ENCODE data around the gene ZNF761. TPM values are rescaled to one million over a fixed set of nuclear protein-coding genes. Genes with fewer than 3 reads are reported as not detected.
A peak's percentile ranks its signal among the peaks of the same experiment; 100 is the strongest.

ZNF761 gene
- total RNA-seq (ENCODE audit: unreplicated experiment), result 21.9 TPM
- long read RNA-seq, partial matches to known transcripts, result 0 of 4 reads
- long read RNA-seq, other reads (novel, unspliced or antisense), result 4 of 4 reads

DNA sequence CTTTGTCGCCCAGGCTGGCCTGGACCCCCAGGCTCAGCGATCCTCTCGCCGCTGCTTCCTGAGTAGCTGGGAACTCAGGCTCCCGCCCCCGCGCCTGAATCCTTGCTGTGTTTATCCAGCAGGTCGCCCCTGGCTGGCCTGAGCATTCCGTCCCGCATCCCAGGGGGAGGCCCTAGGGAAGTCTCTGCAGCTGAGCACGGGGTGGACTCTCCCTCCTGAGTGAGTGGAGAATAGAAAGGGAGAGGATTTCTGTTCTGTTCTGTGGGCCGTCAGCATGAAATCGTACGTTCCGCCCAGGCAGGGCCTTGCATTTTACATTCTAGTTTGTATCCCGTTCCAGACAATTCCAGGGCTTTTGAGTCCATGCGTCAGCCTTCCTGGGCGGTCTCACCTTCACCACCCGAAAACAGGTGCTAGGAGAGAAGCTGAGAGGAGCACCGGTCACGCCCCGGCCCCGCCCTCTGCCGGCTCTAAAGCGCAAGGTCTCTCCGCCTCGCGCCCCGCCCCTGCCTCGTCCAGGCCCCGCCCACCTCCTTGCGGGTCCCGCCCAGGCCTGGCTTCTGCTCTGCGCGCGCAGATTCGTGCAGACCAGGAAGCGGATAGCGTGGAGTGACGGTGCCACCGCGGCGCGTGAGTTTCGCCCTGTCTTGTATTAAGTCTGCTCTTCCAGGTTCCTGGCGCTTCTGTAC is at the start of gene ZNF761:
ZNF761 (plus strand) TSS at position 586 of the 689 bp plus-strand sequence. CDS start 15,285 bp downstream, outside the sequence.
- Mint-ChIP-seq H3K27ac (ENCODE audit: unreplicated experiment) (peak within 1 kb of the TSS; percentile 93), H3K9me3 (ENCODE audit: unreplicated experiment) (no peaks in the 10 kb centered on the region), H3K36me3 (ENCODE audit: low read depth, unreplicated experiment) (peaks cover 16% of the 10 kb centered on the region), H3K27me3 (ENCODE audit: unreplicated experiment) (peaks cover 2% of the 10 kb centered on the region), H3K4me3 (ENCODE audit: unreplicated experiment) (peak within 1 kb of the TSS; percentile 93), H3K4me1 (ENCODE audit: unreplicated experiment) (peaks cover 27% of the 10 kb centered on the region)
- TF ChIP-seq, protein P1, sequence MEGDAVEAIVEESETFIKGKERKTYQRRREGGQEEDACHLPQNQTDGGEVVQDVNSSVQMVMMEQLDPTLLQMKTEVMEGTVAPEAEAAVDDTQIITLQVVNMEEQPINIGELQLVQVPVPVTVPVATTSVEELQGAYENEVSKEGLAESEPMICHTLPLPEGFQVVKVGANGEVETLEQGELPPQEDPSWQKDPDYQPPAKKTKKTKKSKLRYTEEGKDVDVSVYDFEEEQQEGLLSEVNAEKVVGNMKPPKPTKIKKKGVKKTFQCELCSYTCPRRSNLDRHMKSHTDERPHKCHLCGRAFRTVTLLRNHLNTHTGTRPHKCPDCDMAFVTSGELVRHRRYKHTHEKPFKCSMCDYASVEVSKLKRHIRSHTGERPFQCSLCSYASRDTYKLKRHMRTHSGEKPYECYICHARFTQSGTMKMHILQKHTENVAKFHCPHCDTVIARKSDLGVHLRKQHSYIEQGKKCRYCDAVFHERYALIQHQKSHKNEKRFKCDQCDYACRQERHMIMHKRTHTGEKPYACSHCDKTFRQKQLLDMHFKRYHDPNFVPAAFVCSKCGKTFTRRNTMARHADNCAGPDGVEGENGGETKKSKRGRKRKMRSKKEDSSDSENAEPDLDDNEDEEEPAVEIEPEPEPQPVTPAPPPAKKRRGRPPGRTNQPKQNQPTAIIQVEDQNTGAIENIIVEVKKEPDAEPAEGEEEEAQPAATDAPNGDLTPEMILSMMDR (IDR thresholded peaks at IDR 0.05; ENCODE audit: unreplicated experiment), result no peak
- DNase-seq (ENCODE audit: low spot score), result peak; percentile 98

DNA sequence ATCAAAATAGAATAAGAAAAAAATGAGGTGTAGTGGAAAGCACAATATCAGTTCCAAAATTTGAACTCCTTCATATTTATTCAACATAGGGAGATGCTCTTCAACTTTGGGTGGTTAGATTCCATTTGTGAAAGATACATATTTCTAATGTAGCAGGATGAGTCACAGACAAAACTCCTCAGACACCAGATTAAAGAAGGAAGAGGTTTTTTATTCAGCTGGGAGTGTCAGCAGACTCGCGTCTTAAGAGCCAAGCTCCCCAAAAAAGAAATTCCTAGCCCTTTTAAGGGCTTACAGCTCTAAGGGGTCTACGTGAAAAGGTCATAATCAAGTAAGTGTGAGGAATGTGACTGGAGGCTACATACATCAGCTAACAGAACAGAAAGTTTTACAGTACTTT is 43.6 kb upstream of the ZNF761 start:
- H3K27me3 Mint-ChIP-seq (ENCODE audit: unreplicated experiment), result peaks cover 2% of the 10 kb centered on the region

DNA sequence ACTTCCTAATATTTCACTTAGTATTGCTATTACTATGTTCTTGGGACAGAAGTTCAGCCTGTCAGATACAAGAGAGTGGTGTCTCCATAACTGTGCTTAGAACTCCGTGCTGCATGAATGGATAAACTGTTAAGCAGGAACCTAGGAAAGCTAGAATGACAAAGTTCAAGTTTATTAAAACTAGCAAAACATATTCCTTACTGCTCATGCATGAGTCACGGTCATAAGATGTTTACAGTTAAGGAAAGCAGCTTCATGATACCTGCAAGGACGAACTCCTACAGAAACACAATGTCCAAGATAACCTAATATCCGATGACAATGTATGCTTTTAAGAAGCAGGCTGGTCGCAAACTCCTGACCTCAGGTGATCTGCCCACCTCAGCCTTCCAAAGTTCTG is 42.9 kb upstream of the ZNF761 start:
- TF ChIP-seq, protein P1 (IDR thresholded peaks at IDR 0.05; ENCODE audit: unreplicated experiment), result no peak
- Mint-ChIP-seq H3K27me3 (ENCODE audit: unreplicated experiment) (peaks cover 4% of the 10 kb centered on the region), H3K4me3 (ENCODE audit: unreplicated experiment) (no peak overlapping the region), H3K27ac (ENCODE audit: unreplicated experiment) (no peak overlapping the region), H3K36me3 (ENCODE audit: low read depth, unreplicated experiment) (peaks cover 23% of the 10 kb centered on the region), H3K4me1 (ENCODE audit: unreplicated experiment) (peaks cover 2% of the 10 kb centered on the region), H3K9me3 (ENCODE audit: unreplicated experiment) (no peaks in the 10 kb centered on the region)
- no peak for DNase-seq (ENCODE audit: low spot score)

More for the DNA sequence above, 43.6 kb upstream of the ZNF761 start:
- no peak overlapping the region for H3K27ac Mint-ChIP-seq (ENCODE audit: unreplicated experiment)
- TF ChIP-seq, protein P1 (IDR thresholded peaks at IDR 0.05; ENCODE audit: unreplicated experiment), result no peak
- H3K36me3 Mint-ChIP-seq (ENCODE audit: low read depth, unreplicated experiment), result peaks cover 26% of the 10 kb centered on the region
- peaks cover 1% of the 10 kb centered on the region for H3K9me3 Mint-ChIP-seq (ENCODE audit: unreplicated experiment)
- H3K4me1 Mint-ChIP-seq (ENCODE audit: unreplicated experiment), result no peaks in the 10 kb centered on the region
- H3K4me3 Mint-ChIP-seq (ENCODE audit: unreplicated experiment), result no peak overlapping the region
- DNase-seq (ENCODE audit: low spot score), result no peak

DNA sequence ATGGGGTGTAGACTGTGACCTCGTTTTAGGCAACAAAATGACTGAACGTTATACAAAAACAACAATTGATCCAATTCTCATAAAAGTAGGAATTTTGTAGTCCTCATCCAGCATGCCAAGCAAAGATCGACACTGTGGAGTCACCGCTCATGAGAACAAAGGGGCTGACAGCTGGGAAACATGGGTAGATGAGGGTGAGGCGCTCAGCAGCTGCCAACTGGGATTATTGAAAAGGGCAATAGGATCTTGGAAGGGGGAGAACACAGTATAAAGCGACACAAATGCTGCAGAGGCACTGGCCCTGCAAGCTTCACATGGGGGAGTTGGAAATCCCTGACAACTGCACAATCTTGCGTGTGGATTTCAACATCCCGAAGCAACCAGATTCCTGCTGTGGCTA is 42.2 kb upstream of the ZNF761 start:
- Mint-ChIP-seq H3K4me1 (ENCODE audit: unreplicated experiment) (peaks cover 2% of the 10 kb centered on the region), H3K27me3 (ENCODE audit: unreplicated experiment) (peaks cover 5% of the 10 kb centered on the region), H3K4me3 (ENCODE audit: unreplicated experiment) (no peak overlapping the region), H3K9me3 (ENCODE audit: unreplicated experiment) (no peaks in the 10 kb centered on the region), H3K36me3 (ENCODE audit: low read depth, unreplicated experiment) (peaks cover 22% of the 10 kb centered on the region), H3K27ac (ENCODE audit: unreplicated experiment) (no peak overlapping the region)
- no peak for DNase-seq (ENCODE audit: low spot score)
- TF ChIP-seq, protein P1 (IDR thresholded peaks at IDR 0.05; ENCODE audit: unreplicated experiment), result no peak

DNA sequence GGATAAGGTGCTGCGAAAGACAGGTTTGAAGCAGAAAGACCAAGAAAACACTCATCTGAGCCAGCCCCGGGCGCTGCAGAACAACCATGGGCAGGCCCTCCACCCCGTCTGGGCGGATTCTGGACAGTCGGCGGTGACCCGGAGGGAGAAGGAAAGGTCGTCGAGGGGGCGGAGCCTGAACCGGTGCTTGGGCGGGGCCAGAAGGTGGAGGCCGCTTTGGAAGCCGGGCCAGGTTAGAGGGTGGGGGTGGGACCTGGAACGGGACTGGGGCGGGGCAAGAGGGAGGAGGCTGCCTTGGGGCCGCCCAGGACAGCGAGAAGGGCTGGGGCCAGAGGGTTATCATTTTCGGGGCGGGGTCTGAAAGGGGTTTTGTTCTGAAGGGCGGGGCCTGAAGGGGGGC is 41.8 kb upstream of the ZNF761 start:
- DNase-seq (ENCODE audit: low spot score), result no peak
- Mint-ChIP-seq H3K9me3 (ENCODE audit: unreplicated experiment) (no peaks in the 10 kb centered on the region), H3K27ac (ENCODE audit: unreplicated experiment) (no peak overlapping the region), H3K36me3 (ENCODE audit: low read depth, unreplicated experiment) (peaks cover 19% of the 10 kb centered on the region), H3K4me3 (ENCODE audit: unreplicated experiment) (no peak overlapping the region), H3K4me1 (ENCODE audit: unreplicated experiment) (peaks cover 2% of the 10 kb centered on the region), H3K27me3 (ENCODE audit: unreplicated experiment) (peaks cover 6% of the 10 kb centered on the region)
- TF ChIP-seq, protein P1 (IDR thresholded peaks at IDR 0.05; ENCODE audit: unreplicated experiment), result no peak
